Glutamatergic neuron (in vitro differentiated cells): ENCODE results near the gene FGF14. TPM values are rescaled to one million over a fixed set of nuclear protein-coding genes. Genes with fewer than 3 reads are reported as not detected.

Experiments used
- DNase-seq: peaks from one replicate; pipeline ENCODE4 v3.0.0; 2022
- H3K27ac Mint-ChIP-seq: one replicate; pipeline ENCODE4 v1.8.0; 2020; ENCODE audit warnings: mild to moderate bottlenecking, mixed read lengths, inconsistent platforms; ENCODE audit not compliant: unreplicated experiment
- H3K27me3 Mint-ChIP-seq: one replicate; pipeline ENCODE4 v1.8.0; 2020; ENCODE audit warnings: mild to moderate bottlenecking, moderate library complexity, mixed read lengths, inconsistent platforms; ENCODE audit not compliant: unreplicated experiment
- H3K36me3 Mint-ChIP-seq: one replicate; pipeline ENCODE4 v1.8.0; 2020; ENCODE audit warnings: mild to moderate bottlenecking, mixed read lengths, inconsistent platforms; ENCODE audit not compliant: unreplicated experiment
- H3K4me1 Mint-ChIP-seq: one replicate; pipeline ENCODE4 v1.8.0; 2020; ENCODE audit warnings: mild to moderate bottlenecking, low read depth, mixed read lengths, inconsistent platforms; ENCODE audit not compliant: unreplicated experiment
- H3K4me3 Mint-ChIP-seq: one replicate; pipeline ENCODE4 v1.8.0; 2020; ENCODE audit warnings: mild to moderate bottlenecking, mixed read lengths, inconsistent platforms; ENCODE audit not compliant: unreplicated experiment
- H3K9me3 Mint-ChIP-seq: one replicate; pipeline ENCODE4 v1.8.0; 2020; ENCODE audit warnings: mild to moderate bottlenecking, moderate library complexity, mixed read lengths, inconsistent platforms; ENCODE audit not compliant: unreplicated experiment
- CTCF ChIP-seq: fragments of 200-600 bp; sonication (generic); IDR thresholded peaks from one replicate; pipeline ENCODE4 v1.5.0; 2021; ENCODE audit not compliant: partially characterized antibody, unreplicated experiment
- total RNA-seq: library from RNA; stranded (reverse); fragmentation: NEBNext Ultra II Directional; extraction: Animal tissue kit (Norgen Biotek cat#: 25700); gene quantifications from one replicate; pipeline ENCODE4 v1.2.1, GENCODE V29; 2021; ENCODE audit not compliant: unreplicated experiment

FGF14 gene
- total RNA-seq, 1 donor from 2014 or later = 17.8 TPM

GRCh38 chr13:102250448-102250847 is 151.4 kb downstream of the FGF14 start:
- no peaks in the 10 kb centered on the region for H3K27me3 Mint-ChIP-seq
- no peak for TF ChIP-seq CTCF
- H3K4me1 Mint-ChIP-seq = no peaks in the 10 kb centered on the region
- no peak overlapping the region for H3K27ac Mint-ChIP-seq
- H3K36me3 Mint-ChIP-seq = no peaks in the 10 kb centered on the region
- DNase-seq = no peak
- H3K4me3 Mint-ChIP-seq = no peak overlapping the region
- no peaks in the 10 kb centered on the region for H3K9me3 Mint-ChIP-seq

GRCh38 chr13:102244607-102245227 is 157.1 kb downstream of the FGF14 start:
- H3K4me3 Mint-ChIP-seq = no peak overlapping the region
- H3K4me1 Mint-ChIP-seq = peaks cover 21% of the 10 kb centered on the region
- DNase-seq = no peak

GRCh38 chr13:102240110-102240509 is 161.7 kb downstream of the FGF14 start:
- peaks cover 3% of the 10 kb centered on the region for H3K9me3 Mint-ChIP-seq
- H3K27ac Mint-ChIP-seq = no peak overlapping the region
- TF ChIP-seq CTCF = no peak
- DNase-seq = no peak
- H3K27me3 Mint-ChIP-seq = no peaks in the 10 kb centered on the region
- peaks cover 55% of the 10 kb centered on the region for H3K4me1 Mint-ChIP-seq
- H3K36me3 Mint-ChIP-seq = no peaks in the 10 kb centered on the region
- no peak overlapping the region for H3K4me3 Mint-ChIP-seq

More at GRCh38 chr13:102244607-102245227, 157.1 kb downstream of the FGF14 start:
- Mint-ChIP-seq H3K27me3 (no peaks in the 10 kb centered on the region), H3K27ac (no peak overlapping the region), H3K9me3 (peaks cover 3% of the 10 kb centered on the region), H3K36me3 (no peaks in the 10 kb centered on the region)
- TF ChIP-seq CTCF = no peak

- Mint-ChIP-seq H3K27me3 (no peaks in the 10 kb centered on the region), H3K9me3 (peaks cover 1% of the 10 kb centered on the region), H3K4me3 (peak overlapping the region; percentile 80), H3K36me3 (no peaks in the 10 kb centered on the region), H3K27ac (peak overlapping the region; percentile 94), H3K4me1 (peaks cover 50% of the 10 kb centered on the region)
- DNase-seq = peak; percentile 57
- TF ChIP-seq CTCF = no peak
These were observed 164.6 kb downstream of the FGF14 start for GRCh38 chr13:102237230-102237629.

- peak overlapping the region; percentile 94 for H3K27ac Mint-ChIP-seq
- peak overlapping the region; percentile 80 for H3K4me3 Mint-ChIP-seq
These were observed 165.0 kb downstream of the FGF14 start for GRCh38 chr13:102236830-102237229.

More at GRCh38 chr13:102236830-102237229, 165.0 kb downstream of the FGF14 start:
- H3K9me3 Mint-ChIP-seq = no peaks in the 10 kb centered on the region
- DNase-seq = peak; percentile 20
- no peaks in the 10 kb centered on the region for H3K36me3 Mint-ChIP-seq
- no peak for TF ChIP-seq CTCF
- peaks cover 48% of the 10 kb centered on the region for H3K4me1 Mint-ChIP-seq
- no peaks in the 10 kb centered on the region for H3K27me3 Mint-ChIP-seq
